ENCODE results near the gene NKTR. TPM values are rescaled to one million over a fixed set of nuclear protein-coding genes. Genes with fewer than 3 reads are reported as not detected.

NKTR gene
- total RNA-seq, 1 experiment from 2014 or later: 79.8 TPM

DNA sequence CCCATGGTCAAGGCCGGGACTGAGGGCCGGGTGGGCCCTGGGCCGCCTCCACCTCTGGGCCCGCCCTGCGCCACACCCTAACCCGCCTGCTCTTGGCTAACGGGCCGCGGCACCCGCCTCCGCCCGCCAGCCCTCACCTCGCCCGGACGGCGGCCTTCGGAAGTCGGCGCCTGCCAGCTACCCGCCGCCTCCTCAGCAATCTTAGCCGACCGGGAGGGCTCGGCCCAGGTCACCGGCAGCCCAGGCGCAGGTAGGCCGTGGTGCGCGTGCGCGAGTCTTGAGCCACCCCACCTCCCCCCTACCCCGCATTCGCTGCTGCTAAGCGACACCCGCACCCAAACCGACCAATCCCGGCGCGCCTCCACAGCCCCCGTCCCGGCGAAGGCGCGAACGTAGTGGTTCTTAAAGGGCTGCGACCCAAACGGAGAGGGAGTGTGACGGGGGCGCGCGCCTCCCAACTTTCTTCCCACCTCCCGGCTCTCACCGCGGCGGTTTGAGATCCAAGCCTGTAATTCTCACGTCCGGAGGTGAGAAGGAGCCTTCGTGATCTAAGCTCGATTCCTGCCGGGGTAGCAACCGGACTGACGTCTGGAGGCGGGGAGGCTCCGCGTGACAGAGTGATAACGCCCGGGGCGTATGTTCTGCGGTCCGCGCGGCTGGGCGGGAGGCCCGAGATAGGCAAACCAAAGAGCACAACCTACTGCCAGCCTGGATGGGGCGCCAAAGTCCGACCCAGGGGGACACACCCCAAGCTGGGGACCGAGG, 18.6 kb upstream of the NKTR start, which contains the start of gene SEC22C:
Gene SEC22C, minus strand, starts transcription at position 259 of the 765 bp plus-strand sequence. CDS start 12,921 bp downstream, outside the sequence.
- H3K18ac ChIP-seq (ENCODE audit: insufficient read length, low read depth, low read length): peak within 1 kb of the TSS; percentile 70
- peak within 1 kb of the TSS; percentile 99 for H3K4me2 ChIP-seq (ENCODE audit: insufficient read depth, insufficient read length, low read length)
- no peak within 1 kb of the TSS for H4K8ac ChIP-seq (replicated peaks; ENCODE audit: insufficient read length, low read depth, low read length)
- no peak within 1 kb of the TSS; the same call in 1 of the 2 replicates for H2BK15ac ChIP-seq (ENCODE audit: low read depth, low read length)
- no peaks in the 10 kb centered on the region for H3K27me3 ChIP-seq (ENCODE audit: insufficient read depth, low read length)
- H4K91ac ChIP-seq (ENCODE audit: insufficient read length, low read depth, low read length): no peak within 1 kb of the TSS
- H2BK20ac ChIP-seq (ENCODE audit: low read depth, low read length, poor library complexity, severe bottlenecking): no peak within 1 kb of the TSS
- H3K79me2 ChIP-seq (ENCODE audit: insufficient read depth, low read length): peaks cover 2% of the 10 kb centered on the region; the same call in 1 of the 2 replicates
- peak within 1 kb of the TSS; percentile 83 to 94 (median 86) for H3K27ac Mint-ChIP-seq
- H2BK12ac ChIP-seq (ENCODE audit: insufficient read length, low read depth, low read length): no peak within 1 kb of the TSS
- H3K27ac ChIP-seq (ENCODE audit: insufficient read length, low read depth, low read length): peak within 1 kb of the TSS; percentile 4
- H3T11ph ChIP-seq (ENCODE audit: low read length): no peak within 1 kb of the TSS
- no peak within 1 kb of the TSS for H4K5ac ChIP-seq (ENCODE audit: insufficient read length, low read depth, low read length)
- H2BK5ac ChIP-seq (ENCODE audit: insufficient read length, low read length): no peak within 1 kb of the TSS
- no peaks in the 10 kb centered on the region for H4K20me1 ChIP-seq (ENCODE audit: control insufficient read depth, insufficient read depth, insufficient read length)
- TF ChIP-seq, protein P1, sequence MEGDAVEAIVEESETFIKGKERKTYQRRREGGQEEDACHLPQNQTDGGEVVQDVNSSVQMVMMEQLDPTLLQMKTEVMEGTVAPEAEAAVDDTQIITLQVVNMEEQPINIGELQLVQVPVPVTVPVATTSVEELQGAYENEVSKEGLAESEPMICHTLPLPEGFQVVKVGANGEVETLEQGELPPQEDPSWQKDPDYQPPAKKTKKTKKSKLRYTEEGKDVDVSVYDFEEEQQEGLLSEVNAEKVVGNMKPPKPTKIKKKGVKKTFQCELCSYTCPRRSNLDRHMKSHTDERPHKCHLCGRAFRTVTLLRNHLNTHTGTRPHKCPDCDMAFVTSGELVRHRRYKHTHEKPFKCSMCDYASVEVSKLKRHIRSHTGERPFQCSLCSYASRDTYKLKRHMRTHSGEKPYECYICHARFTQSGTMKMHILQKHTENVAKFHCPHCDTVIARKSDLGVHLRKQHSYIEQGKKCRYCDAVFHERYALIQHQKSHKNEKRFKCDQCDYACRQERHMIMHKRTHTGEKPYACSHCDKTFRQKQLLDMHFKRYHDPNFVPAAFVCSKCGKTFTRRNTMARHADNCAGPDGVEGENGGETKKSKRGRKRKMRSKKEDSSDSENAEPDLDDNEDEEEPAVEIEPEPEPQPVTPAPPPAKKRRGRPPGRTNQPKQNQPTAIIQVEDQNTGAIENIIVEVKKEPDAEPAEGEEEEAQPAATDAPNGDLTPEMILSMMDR (conservative IDR thresholded peaks at IDR 0.05): peak; percentile 36; the same call in 2 of the 3 replicates
- H3K4me3 Mint-ChIP-seq: peak within 1 kb of the TSS; percentile 85 to 87
- H3K14ac ChIP-seq (ENCODE audit: insufficient read depth, low read length): peak within 1 kb of the TSS; percentile 92
- no peaks in the 10 kb centered on the region; the same call in 1 of the 2 replicates for H3K27me3 Mint-ChIP-seq (ENCODE audit: low read depth)
- no peaks in the 10 kb centered on the region for H3K79me1 ChIP-seq (ENCODE audit: insufficient read depth, low read depth, low read length, poor library complexity, severe bottlenecking)
- H3K23ac ChIP-seq (ENCODE audit: insufficient read length, low read depth, low read length): no peak within 1 kb of the TSS
- H3K4me1 ChIP-seq (ENCODE audit: insufficient read depth, low read length): peaks cover 6% of the 10 kb centered on the region; the same call in 1 of the 2 replicates
- H3K4ac ChIP-seq (ENCODE audit: low read depth, low read length): no peak within 1 kb of the TSS
- H3K9me3 Mint-ChIP-seq: peaks cover 0 to 2% of the 10 kb centered on the region in 2 experiments; a peak in 1 of 5 replicates
- peaks cover 14% of the 10 kb centered on the region for H3K23me2 ChIP-seq (ENCODE audit: insufficient read length, low read depth, low read length, poor library complexity, severe bottlenecking)
- H2AK5ac ChIP-seq (ENCODE audit: insufficient read length, low read length): no peak within 1 kb of the TSS
- no CpG with 5 or more reads among the region's 77 CpGs for WGBS (ENCODE audit: extremely low coverage, insufficient read length, low lambda C conversion rate)
- no peaks in the 10 kb centered on the region for H3K9me3 ChIP-seq (ENCODE audit: control insufficient read depth, low read depth, low read length)
- H3K56ac ChIP-seq (ENCODE audit: insufficient read length, low read depth, low read length): no peak within 1 kb of the TSS
- DNase-seq: peak; percentile 98
- H3K9ac ChIP-seq (ENCODE audit: extremely low read depth, insufficient read length, low read length): peak within 1 kb of the TSS; percentile 84
- no peak within 1 kb of the TSS for H2BK120ac ChIP-seq (ENCODE audit: low read depth, low read length, poor library complexity, severe bottlenecking)
- no peak within 1 kb of the TSS for H2AFZ ChIP-seq (ENCODE audit: low read length)
- H3K4me1 Mint-ChIP-seq: peaks cover 35 to 45% of the 10 kb centered on the region in 2 experiments
- H3K36me3 Mint-ChIP-seq (ENCODE audit: insufficient read depth in 1 of 3, low read depth in 3 of 3): peaks cover 21 to 30% (median 26%) of the 10 kb centered on the region in 3 experiments

Measured in H9 (cell line).